ENCODE data around the gene HAPLN3. TPM values are rescaled to one million over a fixed set of nuclear protein-coding genes. Genes with fewer than 3 reads are reported as not detected.

HAPLN3 gene
- total and polyA plus RNA-seq, 2 donors (not counting 3 experiments of a cell fraction or from before 2014, with no cell fraction given), result 57.6 to 130 TPM

DNA sequence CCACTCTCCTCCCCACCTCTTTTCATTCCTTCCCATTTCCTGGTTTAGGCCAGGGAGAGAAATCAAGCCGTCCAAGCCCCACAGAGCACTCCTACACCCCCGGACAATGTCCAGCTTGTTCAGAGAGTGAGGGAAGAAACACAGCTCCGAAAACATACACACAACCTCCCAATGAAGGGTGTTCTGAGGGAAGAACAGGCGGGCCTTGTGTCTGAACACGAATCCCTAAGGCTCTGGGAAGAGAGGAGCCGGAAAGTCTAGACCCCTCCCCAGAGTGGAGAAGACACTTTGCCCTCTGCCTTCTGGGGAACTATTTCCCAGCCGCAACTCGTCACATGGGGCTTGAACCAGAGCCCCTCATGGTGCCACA lies 61.6 kb downstream of the HAPLN3 start:
- H4K20me1 ChIP-seq (replicated peaks; ENCODE audit: control insufficient read depth, extremely low read depth, insufficient read depth, low read length), result no peaks in the 10 kb centered on the region
- no peak overlapping the region for H2AFZ ChIP-seq (ENCODE audit: low read depth, low read length)
- no peaks in the 10 kb centered on the region for H3K9me3 ChIP-seq (replicated peaks; ENCODE audit: control insufficient read depth, insufficient read depth, low read length)
- ChIA-PET CTCF (interaction anchor here (0.7 to 3.8 kb wide), 19 partner anchors 8 to 366 kb away, joined by 3 to 126 read pairs (median 3); partner anchors contain the start of genes MRPL46 and MRPS11), POLR2A (no interaction called here)
- DNase-seq (ENCODE audit: low read depth, low spot score) (no peak), FAIRE-seq (no peak)
- H3K36me3 ChIP-seq (ENCODE audit: control insufficient read depth in 2 of 2, extremely low read depth in 1 of 2, insufficient read depth in 2 of 2, low read length in 2 of 2), result no peaks in the 10 kb centered on the region
- dilution Hi-C loops (cut with MboI; ENCODE audit: extremely low pct_ligation_motif_present, low sequenced_read_pairs), result no loop called here
- no peaks in the 10 kb centered on the region for H3K27me3 ChIP-seq (ENCODE audit: control insufficient read depth in 2 of 2, insufficient read depth in 2 of 2, low read length in 2 of 2)
- no TSS peak for BruUV-seq (replicated peaks)
- H3K4me3 ChIP-seq (replicated peaks in 1 of 3; ENCODE audit: insufficient read depth in 1 of 3, low read depth in 1 of 3, low read length in 3 of 3), result no peak overlapping the region
- no peak overlapping the region for H3K4me2 ChIP-seq (ENCODE audit: insufficient read depth, low read length)
- H3K9ac ChIP-seq (replicated peaks; ENCODE audit: extremely low read depth, insufficient read depth, low read length), result no peak overlapping the region
- no peak overlapping the region for H3K27ac ChIP-seq (ENCODE audit: insufficient read depth, low read depth, low read length)
- TF ChIP-seq FOS (IDR thresholded peaks at IDR 0.05; ENCODE audit: borderline replicate concordance, insufficient read depth, low read length) (no peak), GATA2 (IDR thresholded peaks at IDR 0.05; ENCODE audit: insufficient read depth, insufficient read length, low read depth, low read length) (no peak), MYC (IDR thresholded peaks at IDR 0.05; ENCODE audit: low read depth, low read length) (no peak), POLR2AphosphoS5 (IDR thresholded peaks at IDR 0.05; ENCODE audit: insufficient read depth, low read depth, low read length) (no peak), JUN (IDR thresholded peaks at IDR 0.05; ENCODE audit: borderline replicate concordance, insufficient read depth, insufficient read length, low read depth) (no peak), EZH2 (IDR thresholded peaks at IDR 0.05; ENCODE audit: borderline replicate concordance, low read depth, low read length, severe bottlenecking) (no peak), POLR2A (IDR thresholded peaks at IDR 0.05; ENCODE audit: low read depth, low read length) (no peak)
- TF ChIP-seq, protein P1, sequence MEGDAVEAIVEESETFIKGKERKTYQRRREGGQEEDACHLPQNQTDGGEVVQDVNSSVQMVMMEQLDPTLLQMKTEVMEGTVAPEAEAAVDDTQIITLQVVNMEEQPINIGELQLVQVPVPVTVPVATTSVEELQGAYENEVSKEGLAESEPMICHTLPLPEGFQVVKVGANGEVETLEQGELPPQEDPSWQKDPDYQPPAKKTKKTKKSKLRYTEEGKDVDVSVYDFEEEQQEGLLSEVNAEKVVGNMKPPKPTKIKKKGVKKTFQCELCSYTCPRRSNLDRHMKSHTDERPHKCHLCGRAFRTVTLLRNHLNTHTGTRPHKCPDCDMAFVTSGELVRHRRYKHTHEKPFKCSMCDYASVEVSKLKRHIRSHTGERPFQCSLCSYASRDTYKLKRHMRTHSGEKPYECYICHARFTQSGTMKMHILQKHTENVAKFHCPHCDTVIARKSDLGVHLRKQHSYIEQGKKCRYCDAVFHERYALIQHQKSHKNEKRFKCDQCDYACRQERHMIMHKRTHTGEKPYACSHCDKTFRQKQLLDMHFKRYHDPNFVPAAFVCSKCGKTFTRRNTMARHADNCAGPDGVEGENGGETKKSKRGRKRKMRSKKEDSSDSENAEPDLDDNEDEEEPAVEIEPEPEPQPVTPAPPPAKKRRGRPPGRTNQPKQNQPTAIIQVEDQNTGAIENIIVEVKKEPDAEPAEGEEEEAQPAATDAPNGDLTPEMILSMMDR (IDR thresholded peaks at IDR 0.05; ENCODE audit: extremely low read depth in 1 of 2, insufficient read depth in 1 of 2, low read depth in 1 of 2, low read length in 2 of 2), result no peak
- TF ChIP-seq, protein P2, sequence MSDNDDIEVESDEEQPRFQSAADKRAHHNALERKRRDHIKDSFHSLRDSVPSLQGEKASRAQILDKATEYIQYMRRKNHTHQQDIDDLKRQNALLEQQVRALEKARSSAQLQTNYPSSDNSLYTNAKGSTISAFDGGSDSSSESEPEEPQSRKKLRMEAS (IDR thresholded peaks at IDR 0.05; ENCODE audit: insufficient read depth, insufficient read length), result no peak
- intact Hi-C loops (cut with micrococcal nuclease), result loop anchor here (1.0 kb wide), 3 partner anchors 176 to 357 kb away; no protein-coding TSS in a partner anchor
- H3K79me2 ChIP-seq (ENCODE audit: control insufficient read depth, insufficient read depth, low read length), result no peaks in the 10 kb centered on the region
- no peaks in the 10 kb centered on the region for H3K9me1 ChIP-seq (replicated peaks; ENCODE audit: control insufficient read depth, extremely low read depth, insufficient read depth, low read length)
- H3K4me1 ChIP-seq (ENCODE audit: control insufficient read depth, extremely low read depth, insufficient read depth, low read length), result no peaks in the 10 kb centered on the region
